ENCODE data around the gene DMRT1. TPM values are rescaled to one million over a fixed set of nuclear protein-coding genes. Genes with fewer than 3 reads are reported as not detected.

The DMRT1 gene
- total and polyA plus RNA-seq, 9 of the 15 experiments (the other 6 are each of a cell fraction or from before 2014, with no cell fraction given): not detected

DNA sequence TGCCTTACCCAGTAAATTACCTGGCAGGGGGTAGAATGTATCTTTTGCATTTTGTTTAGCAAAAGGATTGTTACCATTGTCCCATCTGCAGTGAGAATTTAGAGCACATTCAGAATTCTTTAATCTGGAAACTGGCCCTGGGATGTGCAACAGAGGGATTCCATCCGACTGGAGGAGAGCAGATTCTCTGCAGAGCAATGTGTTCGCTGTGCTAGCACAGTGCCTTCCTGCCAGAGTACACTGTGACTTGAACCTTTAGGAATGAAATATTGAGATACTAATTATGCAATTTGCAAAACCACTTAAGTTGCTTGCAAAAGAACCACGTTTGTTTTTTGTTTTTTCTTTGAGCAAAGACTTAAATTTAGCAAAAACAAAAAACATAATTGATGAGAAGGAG lies 22.5 kb upstream of the DMRT1 start:
- no peak overlapping the region for H2AFZ ChIP-seq (ENCODE audit: low read depth, low read length)
- H3K27me3 ChIP-seq (ENCODE audit: control insufficient read depth in 2 of 2, insufficient read depth in 2 of 2, low read length in 2 of 2): no peaks in the 10 kb centered on the region
- DNase-seq (ENCODE audit: extremely low read depth in 1 of 4, low spot score in 3 of 4) (no peak), ATAC-seq (no peak), FAIRE-seq (no peak)
- no peaks in the 10 kb centered on the region for H3K79me2 ChIP-seq (ENCODE audit: control insufficient read depth, insufficient read depth, low read length)
- CTCF ChIA-PET (ENCODE audit: low intra/inter-chr PET ratio): no interaction called here
- no peaks in the 10 kb centered on the region for H4K20me1 ChIP-seq (replicated peaks; ENCODE audit: control insufficient read depth, insufficient read depth, low read length)
- H3K4me3 ChIP-seq: no peak overlapping the region
- TF ChIP-seq MEIS2 (IDR thresholded peaks at IDR 0.05; ENCODE audit: partially characterized antibody): no peak
- TF ChIP-seq C11orf30 (IDR thresholded peaks at IDR 0.05; ENCODE audit: low read depth): no peak
- TF ChIP-seq, protein P1, sequence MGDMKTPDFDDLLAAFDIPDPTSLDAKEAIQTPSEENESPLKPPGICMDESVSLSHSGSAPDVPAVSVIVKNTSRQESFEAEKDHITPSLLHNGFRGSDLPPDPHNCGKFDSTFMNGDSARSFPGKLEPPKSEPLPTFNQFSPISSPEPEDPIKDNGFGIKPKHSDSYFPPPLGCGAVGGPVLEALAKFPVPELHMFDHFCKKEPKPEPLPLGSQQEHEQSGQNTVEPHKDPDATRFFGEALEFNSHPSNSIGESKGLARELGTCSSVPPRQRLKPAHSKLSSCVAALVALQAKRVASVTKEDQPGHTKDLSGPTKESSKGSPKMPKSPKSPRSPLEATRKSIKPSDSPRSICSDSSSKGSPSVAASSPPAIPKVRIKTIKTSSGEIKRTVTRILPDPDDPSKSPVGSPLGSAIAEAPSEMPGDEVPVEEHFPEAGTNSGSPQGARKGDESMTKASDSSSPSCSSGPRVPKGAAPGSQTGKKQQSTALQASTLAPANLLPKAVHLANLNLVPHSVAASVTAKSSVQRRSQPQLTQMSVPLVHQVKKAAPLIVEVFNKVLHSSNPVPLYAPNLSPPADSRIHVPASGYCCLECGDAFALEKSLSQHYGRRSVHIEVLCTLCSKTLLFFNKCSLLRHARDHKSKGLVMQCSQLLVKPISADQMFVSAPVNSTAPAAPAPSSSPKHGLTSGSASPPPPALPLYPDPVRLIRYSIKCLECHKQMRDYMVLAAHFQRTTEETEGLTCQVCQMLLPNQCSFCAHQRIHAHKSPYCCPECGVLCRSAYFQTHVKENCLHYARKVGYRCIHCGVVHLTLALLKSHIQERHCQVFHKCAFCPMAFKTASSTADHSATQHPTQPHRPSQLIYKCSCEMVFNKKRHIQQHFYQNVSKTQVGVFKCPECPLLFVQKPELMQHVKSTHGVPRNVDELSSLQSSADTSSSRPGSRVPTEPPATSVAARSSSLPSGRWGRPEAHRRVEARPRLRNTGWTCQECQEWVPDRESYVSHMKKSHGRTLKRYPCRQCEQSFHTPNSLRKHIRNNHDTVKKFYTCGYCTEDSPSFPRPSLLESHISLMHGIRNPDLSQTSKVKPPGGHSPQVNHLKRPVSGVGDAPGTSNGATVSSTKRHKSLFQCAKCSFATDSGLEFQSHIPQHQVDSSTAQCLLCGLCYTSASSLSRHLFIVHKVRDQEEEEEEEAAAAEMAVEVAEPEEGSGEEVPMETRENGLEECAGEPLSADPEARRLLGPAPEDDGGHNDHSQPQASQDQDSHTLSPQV (IDR thresholded peaks at IDR 0.05): no peak
- no peak for TF ChIP-seq CTBP1 (IDR thresholded peaks at IDR 0.05; ENCODE audit: borderline replicate concordance)
- TF ChIP-seq MCM3 (IDR thresholded peaks at IDR 0.05): no peak
- no peak for TF ChIP-seq ZNF551 (CRISPR knock-in tag; IDR thresholded peaks at IDR 0.05)
- TF ChIP-seq HDGF (IDR thresholded peaks at IDR 0.05): no peak
- TF ChIP-seq ILK (tag; IDR thresholded peaks at IDR 0.05; ENCODE audit: borderline replicate concordance, low read depth): no peak
- no peak for TF ChIP-seq ZNF830 (CRISPR knock-in tag; IDR thresholded peaks at IDR 0.05)
- no peak for TF ChIP-seq PURB (CRISPR knock-in tag; IDR thresholded peaks at IDR 0.05; ENCODE audit: low read depth)
- no peak for TF ChIP-seq ZNF77 (CRISPR knock-in tag; IDR thresholded peaks at IDR 0.05)
- TF ChIP-seq ZNF134 (CRISPR knock-in tag; conservative IDR thresholded peaks at IDR 0.05): no peak
- TF ChIP-seq, protein P2, sequence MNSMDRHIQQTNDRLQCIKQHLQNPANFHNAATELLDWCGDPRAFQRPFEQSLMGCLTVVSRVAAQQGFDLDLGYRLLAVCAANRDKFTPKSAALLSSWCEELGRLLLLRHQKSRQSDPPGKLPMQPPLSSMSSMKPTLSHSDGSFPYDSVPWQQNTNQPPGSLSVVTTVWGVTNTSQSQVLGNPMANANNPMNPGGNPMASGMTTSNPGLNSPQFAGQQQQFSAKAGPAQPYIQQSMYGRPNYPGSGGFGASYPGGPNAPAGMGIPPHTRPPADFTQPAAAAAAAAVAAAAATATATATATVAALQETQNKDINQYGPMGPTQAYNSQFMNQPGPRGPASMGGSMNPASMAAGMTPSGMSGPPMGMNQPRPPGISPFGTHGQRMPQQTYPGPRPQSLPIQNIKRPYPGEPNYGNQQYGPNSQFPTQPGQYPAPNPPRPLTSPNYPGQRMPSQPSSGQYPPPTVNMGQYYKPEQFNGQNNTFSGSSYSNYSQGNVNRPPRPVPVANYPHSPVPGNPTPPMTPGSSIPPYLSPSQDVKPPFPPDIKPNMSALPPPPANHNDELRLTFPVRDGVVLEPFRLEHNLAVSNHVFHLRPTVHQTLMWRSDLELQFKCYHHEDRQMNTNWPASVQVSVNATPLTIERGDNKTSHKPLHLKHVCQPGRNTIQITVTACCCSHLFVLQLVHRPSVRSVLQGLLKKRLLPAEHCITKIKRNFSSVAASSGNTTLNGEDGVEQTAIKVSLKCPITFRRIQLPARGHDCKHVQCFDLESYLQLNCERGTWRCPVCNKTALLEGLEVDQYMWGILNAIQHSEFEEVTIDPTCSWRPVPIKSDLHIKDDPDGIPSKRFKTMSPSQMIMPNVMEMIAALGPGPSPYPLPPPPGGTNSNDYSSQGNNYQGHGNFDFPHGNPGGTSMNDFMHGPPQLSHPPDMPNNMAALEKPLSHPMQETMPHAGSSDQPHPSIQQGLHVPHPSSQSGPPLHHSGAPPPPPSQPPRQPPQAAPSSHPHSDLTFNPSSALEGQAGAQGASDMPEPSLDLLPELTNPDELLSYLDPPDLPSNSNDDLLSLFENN (IDR thresholded peaks at IDR 0.05; ENCODE audit: low read depth in 2 of 2, low read length in 2 of 2): no peak
- no peak for TF ChIP-seq SNRNP70 (optimal IDR thresholded peaks at IDR 0.05; ENCODE audit: low read depth, low read length)
- TF ChIP-seq SMAD4 (CRISPR knock-in tag; conservative IDR thresholded peaks at IDR 0.05): no peak
- H3K27ac ChIP-seq (ENCODE audit: extremely low read depth, low read depth, low read length): no peak overlapping the region
- WGBS (ENCODE audit: insufficient coverage, low coverage, missing lambda C conversion rate): 0% methylated on average over 3 of the region's 3 CpGs
- H3K9ac ChIP-seq (ENCODE audit: insufficient read depth in 1 of 2, low read depth in 2 of 2, low read length in 2 of 2): no peak overlapping the region
- in situ Hi-C loops (cut with MboI) (no loop called here), intact Hi-C loops (cut with micrococcal nuclease) (no loop called here)
- no peak overlapping the region for H3K4me2 ChIP-seq (ENCODE audit: insufficient read depth, low read length)
- H3K9me1 ChIP-seq (ENCODE audit: control insufficient read depth, insufficient read depth, low read length): no peaks in the 10 kb centered on the region
- H3K36me3 ChIP-seq (ENCODE audit: control insufficient read depth, insufficient read depth, low read length): no peaks in the 10 kb centered on the region
- no peaks in the 10 kb centered on the region for H3K9me3 ChIP-seq (replicated peaks; ENCODE audit: control insufficient read depth, insufficient read depth, low read depth, low read length)
- POLR2A ChIA-PET: no interaction called here
- no TSS peak for BruUV-seq (replicated peaks)
- H3K4me1 ChIP-seq (replicated peaks in 1 of 2; ENCODE audit: control insufficient read depth in 2 of 2, insufficient read depth in 2 of 2, low read length in 2 of 2): no peaks in the 10 kb centered on the region

All from K562 (cell line).